HCEC 1CT (cell line): ENCODE data around the gene LRRC18.

Experiments
- DNase-seq: peaks from one replicate; pipeline ENCODE4 v3.0.0-alpha.2; 2017

LRRC18 gene

DNA sequence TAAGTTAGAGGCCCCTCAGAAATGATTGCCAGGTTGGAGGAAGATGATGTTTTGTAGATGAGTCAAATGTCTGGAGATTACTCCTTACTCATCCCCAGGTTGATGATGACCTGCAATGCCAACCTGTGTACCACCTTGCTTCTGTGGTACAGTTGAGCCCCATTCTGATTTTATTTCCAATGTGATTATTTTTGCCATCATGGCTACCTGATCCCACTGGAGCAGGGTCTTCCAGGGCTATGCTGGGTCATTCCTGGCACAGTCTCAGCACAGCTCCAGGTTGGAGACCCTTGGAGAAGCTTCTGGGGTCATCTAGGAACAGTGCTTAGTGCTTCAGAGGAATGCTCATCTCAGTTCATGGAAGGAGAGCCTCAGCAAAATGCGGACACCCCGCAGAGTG is 34.3 kb downstream of the LRRC18 start:
- DNase-seq: no peak

DNA sequence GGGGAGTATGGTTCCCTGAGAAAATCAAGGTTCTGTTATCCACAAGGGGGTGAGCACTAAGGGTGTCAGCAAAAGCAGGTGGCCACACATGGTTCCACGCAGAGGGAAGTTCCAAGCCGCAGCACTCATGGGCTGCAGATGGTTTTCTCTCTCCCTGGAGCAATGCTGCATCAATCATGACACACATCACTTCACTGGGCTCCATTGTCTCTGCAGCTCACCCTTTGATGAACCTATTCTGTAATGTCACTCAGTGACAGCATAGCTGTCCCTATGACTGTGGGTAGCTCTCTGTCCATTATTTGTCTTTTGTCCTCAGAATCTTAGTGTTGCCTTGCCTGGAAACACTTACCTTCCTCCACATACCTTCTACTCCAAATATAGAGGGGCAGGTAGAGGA is 34.8 kb downstream of the LRRC18 start:
- DNase-seq: no peak

DNA sequence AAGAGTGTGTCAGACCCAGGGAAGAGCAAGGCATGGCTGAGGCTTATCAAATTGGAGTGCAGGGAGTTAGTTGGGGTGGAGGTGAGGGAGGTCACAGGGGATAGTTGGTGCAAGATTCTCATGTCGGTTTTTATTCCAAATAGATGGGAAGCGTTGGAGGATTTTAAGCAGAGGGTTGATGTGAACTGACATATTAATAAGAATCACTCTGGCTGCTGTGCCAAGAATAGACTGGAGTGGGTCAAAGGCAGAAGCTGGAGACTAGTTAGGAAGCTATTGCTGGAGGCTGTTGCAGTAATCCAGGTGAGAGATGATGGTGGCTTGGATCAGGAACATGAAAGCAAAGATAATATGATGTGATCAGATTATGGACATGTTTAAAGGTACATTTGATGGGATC is 36.5 kb downstream of the LRRC18 start:
- DNase-seq: no peak

DNA sequence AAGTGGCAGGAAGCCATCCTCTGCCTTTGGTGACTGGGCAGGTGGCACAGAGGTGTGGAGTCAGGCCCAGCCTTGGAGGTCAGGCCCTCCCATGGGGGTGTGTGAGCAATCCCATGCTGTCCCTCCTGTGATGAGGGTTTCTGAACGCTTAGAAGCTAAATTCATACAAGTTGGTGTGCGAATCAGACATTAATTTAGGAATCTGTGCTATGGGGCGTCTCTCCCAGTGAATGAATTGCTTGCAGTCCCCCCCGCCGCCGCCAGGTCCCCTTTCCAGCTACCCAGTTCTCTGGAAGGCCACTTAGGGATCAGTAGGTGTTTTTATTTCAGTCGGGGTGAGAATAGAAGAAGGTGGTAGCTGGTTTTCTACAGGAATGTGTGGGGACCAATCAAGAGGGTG is 37.5 kb downstream of the LRRC18 start:
- no peak for DNase-seq

DNA sequence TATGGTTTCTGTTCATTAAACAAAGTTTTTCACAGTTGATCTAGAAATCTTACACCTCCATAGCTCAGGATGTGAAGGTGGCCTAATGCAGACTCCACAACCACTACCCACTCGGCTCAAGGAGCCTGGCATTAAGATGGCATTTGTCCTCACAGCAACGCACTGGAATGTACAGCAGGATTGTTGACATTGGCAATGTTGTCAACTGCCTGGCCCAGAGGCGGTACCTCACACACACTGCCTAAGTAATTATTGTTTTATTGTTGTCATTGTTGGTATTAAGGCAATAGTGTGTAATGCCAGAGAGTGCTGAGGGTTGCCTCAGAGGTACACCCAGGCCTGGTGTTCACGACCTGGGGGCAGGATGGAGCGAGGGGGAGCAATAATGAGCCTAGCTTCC is 38.3 kb downstream of the LRRC18 start:
- no peak for DNase-seq

DNA sequence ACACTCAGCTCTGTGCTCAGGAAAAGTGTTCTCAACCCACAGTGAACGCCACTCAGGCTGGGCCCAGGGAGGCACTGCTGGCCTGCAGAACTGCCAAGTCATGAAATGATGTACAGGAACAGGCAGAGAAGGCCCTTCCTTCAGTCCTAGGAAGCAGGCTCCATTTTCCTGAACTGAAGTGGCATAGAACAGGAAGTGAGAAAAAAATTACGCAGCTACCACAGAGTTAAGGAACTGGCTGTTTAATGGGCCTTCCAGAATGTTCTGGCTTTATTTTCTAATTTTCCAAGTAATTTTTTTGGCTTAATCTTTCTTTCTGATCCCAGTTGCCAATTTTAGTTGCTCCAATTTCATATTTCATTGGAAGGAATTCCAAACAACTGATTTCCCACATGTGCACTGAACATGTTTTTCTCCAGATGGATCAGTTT is 39.3 kb downstream of the LRRC18 start:
- no peak for DNase-seq

DNA sequence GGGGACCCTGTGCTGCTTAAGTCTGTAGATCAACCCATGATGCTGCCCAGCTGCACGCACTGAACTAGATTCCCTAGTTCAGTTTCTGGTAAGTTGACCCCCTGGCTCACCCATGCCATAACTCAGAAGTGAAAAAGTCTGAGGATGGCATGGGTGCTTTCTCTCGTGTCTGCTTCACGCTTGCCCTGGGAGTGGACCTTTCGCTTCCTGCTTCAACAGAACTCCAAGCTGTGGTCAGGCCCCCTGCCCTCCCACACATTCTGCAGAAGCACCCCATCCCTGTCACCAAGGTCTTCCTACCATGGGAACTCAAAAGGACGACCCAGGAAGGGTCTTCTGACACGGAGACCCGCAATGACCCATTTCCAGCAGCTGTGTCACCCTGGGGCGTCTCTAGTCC is 39.9 kb downstream of the LRRC18 start:
- DNase-seq: no peak

DNA sequence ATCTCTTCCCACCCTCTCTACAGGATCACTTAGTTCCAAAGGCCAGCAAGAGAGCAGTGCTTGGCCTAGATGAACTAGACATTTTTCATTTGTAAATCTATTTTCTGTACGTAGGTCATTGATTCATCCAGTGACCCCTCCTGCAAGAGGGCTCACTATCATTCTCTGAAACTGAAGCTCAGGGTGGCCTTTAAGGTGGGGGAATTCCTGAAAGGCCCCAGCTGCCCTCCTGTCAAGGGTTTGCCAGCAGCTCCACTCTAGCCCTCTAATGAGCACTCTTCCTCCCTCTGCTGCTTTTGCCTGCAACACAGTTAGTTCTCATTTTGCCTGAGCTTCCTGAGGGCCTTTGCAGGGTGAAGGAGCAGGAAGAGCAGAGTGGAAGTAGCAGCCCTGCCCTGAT is 41.2 kb downstream of the LRRC18 start:
- no peak for DNase-seq

DNA sequence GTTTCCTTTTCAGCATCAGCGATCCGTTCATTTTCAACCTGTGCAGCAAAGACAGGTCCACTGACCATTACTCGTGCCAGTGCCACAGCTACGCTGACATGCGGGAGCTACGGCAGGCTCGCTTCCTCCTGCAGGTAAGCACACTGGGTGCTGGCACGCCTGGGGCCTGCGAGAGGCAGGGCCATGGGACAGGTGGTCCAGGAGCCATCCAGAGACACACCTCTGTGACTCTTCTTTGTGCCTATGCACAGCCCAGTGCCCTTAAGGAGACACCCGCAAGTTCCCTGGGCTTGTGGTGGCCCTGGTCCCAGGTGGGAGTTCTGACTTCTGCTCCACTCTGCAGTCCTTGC is 42.2 kb downstream of the LRRC18 start:
- DNase-seq: no peak

DNA sequence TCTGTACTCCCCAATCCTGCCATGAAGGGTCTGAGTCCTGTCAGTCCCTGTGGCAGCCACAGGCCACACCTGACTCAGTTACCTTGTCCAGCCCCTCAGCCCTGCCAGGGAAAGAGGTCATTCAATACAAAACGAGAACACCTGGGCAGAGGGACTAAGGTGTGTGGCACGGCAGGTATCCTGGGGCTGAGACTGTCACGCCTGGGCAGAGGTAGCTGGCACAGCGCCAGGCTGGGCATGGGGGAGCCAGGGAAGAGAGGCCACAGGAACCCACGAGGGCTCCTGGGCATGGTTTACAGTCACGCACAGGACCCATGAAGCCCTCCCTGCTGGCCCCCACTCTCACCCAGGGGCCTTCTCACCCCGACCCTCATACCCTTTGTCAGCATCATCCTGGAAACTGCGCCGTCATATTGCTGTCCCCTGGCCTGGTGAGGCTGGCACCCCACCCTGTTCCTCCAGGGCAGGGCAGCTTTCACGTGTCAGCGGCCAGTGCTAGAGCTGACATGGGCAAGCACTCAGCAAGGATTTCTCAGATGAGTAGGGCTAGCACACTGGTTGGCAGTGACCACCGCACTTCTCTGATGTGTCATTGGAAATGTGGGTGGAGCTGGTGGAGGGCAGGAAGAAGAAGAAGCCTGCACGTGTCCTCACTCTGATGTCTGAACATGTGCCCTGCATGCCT is 42.7 kb downstream of the LRRC18 start:
- no peak for DNase-seq

DNA sequence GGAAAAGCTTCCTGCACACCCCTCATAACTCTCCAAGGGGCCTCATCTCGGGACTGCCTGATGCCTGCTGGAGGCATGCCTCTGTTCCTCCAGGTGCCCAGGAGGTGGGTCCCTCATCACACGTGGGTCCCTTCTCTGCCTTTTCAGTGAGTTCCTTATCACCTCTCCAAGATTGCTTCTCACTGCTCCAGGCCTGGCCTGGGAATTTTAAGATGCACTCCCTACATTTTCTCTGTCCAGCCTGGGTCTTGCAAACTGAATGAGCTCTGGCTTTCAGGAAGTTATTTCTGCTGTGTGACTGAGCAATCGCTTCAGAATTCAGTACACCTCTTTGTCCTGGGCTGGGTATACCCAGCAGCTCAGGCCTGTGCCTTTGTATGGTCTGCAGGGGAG is 43.8 kb downstream of the LRRC18 start:
- DNase-seq: no peak

DNA sequence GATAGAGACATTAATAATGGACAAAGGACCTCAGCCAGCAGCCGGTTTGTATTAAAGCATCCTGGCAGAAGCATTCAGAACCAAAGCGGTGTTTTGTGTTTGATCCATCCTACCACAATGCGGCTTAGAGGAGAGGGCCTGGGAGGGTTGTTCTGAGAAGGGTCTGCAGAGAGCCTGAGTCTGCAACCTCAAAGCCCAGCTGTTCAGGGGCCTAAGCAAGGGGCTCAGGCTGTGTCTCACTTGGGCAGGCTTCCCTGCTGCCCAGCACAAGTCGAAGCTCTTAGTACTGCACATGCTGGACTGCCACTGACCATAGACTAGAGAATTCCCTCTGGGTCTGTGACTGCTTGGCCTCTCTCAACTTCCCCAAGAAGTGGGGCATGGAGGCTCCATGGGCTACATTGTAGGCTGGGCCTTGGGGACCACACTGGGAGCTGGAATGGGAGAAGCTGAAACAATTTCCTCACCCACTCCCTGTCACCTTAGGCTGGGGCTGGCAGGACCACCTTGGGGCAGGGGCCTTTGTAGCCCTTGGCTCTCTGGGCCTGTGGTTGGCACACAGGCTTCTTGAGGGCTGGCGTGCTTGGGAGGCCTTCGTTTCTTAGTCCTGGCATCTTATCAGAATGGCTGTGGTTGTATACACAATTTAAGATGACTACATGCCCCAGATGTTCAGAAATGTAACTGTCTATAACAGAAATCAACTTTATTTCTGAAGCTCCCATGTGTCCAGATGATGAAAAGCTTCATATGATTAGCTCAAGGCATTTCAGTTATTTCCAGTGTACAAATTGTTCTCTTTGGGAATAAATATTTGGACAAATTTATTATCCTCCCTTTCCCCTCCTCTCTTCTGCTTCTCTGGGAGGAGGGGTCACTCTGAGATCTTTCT is 44.5 kb downstream of the LRRC18 start:
- no peak for DNase-seq

DNA sequence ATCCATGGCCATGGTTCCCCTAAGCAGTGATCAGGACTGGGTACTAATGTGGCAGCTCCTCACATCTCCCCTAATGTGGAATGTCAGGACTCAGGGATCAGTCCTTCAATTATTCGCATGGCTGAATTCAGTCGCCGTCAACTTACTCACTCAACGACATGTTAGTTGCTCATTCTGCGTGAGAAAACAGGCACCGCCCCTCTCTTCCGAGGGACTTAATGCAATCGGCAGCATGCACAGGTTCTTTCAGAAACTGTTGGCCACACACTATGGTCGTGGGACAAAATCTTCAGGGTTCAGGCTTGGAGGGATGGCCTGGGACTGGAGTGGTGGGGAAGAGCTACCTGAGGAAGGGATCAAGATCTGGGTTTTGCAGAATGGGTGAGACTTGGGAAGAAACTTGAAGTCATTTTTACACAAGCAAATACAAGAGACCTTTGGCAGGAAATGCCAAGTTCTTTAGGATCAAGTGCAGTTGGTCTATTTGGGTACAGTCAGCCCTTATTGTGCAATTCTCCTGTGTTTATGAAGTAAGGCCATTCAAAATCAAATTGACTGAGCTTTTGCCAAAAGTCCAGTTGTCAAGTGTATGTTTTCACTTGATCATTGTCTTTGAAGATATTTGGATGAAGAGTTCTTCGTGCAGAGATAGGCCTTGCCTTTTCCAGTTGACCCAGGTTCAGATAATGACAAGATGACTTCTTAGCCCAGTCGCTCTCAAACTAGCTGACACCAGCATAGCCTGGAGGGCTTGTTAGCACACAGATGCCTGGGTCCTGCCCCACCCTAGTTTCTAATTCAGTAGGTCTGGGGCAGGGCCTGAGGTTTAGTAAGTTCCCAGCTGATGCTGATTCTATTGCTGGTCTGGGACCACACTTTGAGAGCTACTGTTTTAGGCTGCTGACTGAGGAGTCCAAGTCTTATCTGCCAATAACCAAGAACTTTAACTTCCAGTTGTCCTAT is 48.5 kb downstream of the LRRC18 start:
- no peak for DNase-seq

DNA sequence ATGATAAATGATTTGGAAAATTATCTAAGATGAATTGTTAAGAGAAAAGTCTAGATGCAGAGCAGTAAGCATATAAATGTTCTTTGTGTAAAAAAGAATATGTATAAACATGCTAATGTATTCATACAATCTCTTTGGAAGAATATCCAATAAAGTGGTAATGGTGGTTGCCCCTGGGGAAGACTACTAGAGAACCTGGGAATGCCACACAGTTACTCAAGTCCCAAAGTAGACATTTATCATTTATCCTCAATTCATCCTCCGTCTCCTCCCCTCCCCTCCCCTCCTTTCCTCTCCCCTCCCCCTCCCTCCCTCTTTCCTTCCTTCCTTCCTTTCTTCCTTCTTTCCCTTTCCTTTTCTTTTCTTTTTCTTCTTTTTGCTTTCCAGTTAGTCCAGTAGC is 51.7 kb downstream of the LRRC18 start:
- no peak for DNase-seq

DNA sequence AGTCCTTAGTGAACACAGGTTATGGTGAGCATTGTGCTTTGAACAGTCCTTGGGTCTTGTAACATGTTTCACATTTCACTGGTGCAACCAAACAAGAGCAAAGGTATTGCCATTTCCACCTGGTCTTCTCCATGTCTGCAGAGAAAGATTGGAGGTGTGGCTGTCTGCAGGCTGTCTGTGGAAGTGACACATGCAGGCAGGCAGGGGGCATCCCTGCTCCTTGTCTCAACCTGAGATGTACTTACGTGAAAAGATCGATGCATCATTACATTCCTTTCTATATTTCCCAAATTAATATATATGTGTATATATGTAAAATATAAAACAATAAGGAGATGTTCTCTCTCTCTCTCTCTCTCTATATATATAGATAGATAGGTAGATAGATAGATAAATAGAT is 54.3 kb downstream of the LRRC18 start:
- no peak for DNase-seq

DNA sequence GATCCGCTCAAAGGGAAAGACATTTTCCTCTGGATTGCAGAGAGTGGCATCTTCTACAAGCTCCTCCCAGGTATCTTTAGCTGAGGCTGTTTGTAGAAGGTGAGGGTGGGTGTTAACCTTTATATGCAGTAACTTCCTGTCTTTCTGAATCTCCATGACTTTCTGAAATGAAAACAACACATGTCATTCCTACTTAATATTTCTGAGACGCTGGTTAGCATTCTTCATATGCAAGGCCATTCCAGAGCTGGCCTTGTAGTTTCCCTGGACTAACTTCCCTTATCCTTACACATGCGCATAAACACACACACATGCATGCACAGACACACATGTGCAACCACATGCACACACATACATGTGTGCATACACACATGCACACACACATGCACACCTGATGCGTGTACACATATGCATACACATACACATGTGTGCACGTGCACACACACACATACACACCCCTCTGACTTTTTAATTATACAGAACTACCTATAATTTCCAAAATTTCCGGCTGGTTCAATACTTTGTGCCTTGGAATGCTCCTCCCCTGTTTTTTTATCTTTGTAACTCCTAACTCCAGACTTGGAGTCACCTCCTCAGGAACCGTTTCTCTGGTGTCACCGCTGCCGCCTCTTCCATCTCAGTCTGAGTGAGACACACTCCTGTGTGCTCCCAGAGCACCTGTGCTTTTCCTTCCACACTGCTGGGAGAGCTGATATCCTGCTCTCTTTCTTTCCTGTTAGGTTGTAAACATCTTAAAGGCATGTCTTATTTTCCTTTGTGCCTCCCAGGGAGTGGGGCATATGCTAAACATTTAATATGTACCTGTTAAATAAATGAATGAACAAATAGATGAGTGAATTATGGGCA is 55.2 kb downstream of the LRRC18 start:
- DNase-seq: no peak

DNA sequence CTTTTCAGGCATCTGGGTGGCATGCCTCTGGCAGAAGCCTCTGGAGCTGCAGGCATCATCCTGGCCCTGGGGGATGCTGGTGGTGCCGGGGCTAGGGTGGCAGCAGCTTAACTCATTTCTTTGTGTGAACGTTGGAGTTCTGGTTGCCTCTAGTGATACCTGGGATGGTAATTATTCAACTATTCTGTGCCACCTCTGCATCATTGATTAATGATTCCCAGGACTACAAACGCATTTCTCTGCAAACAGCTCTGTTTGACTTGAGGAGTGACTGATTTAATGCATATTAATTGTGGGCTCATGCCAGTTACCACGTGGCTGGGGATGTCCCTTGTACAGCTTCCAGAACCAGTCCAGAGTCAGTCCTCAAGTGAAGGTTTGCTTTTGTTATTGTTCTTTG is 55.9 kb downstream of the LRRC18 start:
- no peak for DNase-seq

DNA sequence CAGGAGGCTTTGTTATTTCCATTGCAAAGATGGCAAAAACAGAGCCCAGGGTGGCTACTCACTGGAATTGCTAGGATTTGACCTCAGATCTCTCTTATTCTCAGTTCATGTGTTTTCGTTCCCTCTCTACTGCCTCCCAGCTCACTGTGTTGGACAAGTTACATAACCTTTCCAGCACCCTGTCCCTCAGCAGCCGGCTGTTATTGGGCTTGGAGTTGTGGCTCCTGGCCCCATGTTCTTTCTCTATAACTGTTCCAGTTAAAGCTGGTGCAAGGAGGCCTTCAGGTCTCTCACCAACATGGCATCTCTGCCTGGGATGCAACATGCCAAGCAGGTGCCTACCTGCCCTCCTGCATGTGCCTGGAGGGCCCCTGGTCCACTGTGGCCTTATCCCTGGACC is 56.8 kb downstream of the LRRC18 start:
- DNase-seq: no peak

DNA sequence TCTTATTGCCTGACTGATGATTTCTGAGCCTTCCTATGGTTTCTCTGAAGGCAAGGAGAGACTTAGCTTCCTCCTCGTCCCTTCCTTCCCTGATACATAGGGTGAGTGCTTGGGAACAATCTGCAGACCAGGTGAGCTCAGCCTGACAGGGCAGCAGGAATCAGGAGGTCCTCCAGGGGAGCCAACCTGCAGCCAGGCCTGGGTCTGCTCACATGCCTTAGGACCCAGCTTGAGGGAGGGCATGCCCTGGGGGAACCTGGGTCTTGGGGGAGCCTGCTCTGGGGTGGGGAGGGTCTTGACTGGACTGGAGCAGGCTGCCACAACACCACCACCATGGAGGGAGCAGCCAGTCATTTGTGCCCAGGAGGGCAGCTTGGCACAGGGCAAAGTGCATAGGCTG is 57.7 kb downstream of the LRRC18 start:
- DNase-seq: no peak

DNA sequence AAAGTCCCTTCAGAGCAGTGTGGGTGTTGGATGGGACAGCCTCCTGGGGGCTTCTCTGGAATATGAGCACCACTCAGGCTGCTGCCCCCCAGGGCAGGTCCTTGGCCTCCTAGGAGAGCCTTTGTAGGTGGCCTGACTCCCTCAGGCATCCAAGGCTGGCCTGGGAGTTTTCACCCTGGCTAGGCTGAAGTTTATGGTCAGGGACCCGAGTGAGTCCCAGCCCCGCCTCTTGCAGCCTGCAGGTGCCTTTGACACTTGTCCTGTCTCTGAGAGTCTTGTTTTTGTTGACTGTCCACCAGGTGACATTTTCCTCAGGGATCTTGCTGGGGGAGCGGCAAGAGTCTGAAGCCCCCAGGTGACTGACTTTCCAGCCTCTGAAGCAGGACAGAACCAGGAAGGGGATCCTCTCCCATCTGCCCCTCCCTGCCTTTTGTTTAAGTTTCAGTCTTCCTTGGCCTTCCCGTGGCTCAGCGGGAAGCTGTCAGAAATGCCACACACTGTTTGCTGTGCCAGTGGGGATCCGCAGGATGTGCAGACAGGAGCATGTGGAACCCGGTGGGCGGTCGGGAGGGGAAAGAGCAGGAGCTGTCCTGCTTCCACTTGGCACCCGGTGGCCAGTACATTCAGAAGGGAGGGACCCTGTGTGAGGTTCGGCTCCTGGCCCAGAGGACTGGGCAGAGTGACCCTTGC is 59.5 kb downstream of the LRRC18 start:
- DNase-seq: no peak

DNA sequence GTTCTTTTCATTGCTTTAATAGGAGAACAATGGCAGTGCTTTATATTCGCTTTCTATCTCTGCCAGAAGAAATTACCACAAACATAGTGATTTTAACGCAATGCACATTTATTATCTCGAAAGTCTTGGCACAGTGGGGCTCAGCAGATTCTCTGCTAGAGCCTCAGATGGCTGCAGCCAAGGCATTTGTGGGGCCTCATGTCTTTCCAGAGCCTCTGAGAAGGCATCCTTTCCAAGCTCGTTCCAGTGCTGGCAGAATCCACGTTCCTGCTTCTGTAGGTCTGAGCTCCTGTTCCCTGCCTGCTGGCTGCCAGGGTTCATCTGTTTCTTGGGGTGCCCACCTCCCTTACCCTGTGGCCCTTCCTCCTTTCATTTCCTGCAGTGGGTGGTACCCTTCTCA is 60.2 kb downstream of the LRRC18 start:
- no peak for DNase-seq

DNA sequence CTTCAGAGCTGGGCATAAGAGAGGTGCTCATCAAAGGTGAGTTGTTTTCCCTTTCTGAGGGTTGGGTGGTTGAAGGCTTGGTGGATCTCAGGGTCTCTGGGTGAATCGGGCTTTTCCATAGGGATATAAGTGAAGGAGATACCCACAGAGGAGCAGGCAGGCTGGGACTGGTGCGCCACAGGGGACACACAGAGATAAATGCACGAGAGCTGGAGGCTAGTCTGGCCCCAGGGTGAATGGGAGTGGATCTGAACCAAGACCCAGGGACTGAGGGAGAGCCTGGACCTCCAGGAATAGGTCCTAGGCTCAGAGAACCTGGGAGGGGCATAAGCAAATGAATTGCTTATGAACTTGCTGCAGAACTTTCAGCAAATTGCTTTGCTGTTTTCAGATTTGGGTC is 61.5 kb downstream of the LRRC18 start:
- DNase-seq: no peak
